H9 (cell line): ENCODE results near the gene AKR1C3. TPM values are rescaled to one million over a fixed set of nuclear protein-coding genes. Genes with fewer than 3 reads are reported as not detected.
A peak's percentile ranks its signal among the peaks of the same experiment; 100 is the strongest.

Source experiments
- DNase-seq: peaks from one replicate; pipeline ENCODE4 v3.0.0-alpha.2; 2017
- H2AFZ ChIP-seq: one replicate; pipeline ENCODE4 v1.6.1; 2013; ENCODE audit warnings: mild to moderate bottlenecking, low read length, control low read depth, moderate library complexity
- H2AK5ac ChIP-seq: 2 replicates; pipeline ENCODE4 v1.6.1; 2013; ENCODE audit warnings: low read length, control low read depth, mixed read lengths; ENCODE audit not compliant: insufficient read length
- H2BK120ac ChIP-seq: one replicate; pipeline ENCODE4 v1.6.1; 2013; ENCODE audit warnings: low read depth, mild to moderate bottlenecking, low read length, control low read depth, inconsistent platforms; ENCODE audit not compliant: poor library complexity, severe bottlenecking
- H2BK12ac ChIP-seq: 2 replicates; pipeline ENCODE4 v1.6.1; 2013; ENCODE audit warnings: low read length, control low read depth, mixed read lengths, low read depth; ENCODE audit not compliant: insufficient read length
- H2BK15ac ChIP-seq: 2 replicates; pipeline ENCODE4 v1.6.1; 2013; ENCODE audit warnings: low read depth, low read length, control low read depth
- H2BK20ac ChIP-seq: one replicate; pipeline ENCODE4 v1.6.1; 2013; ENCODE audit warnings: low read depth, mild to moderate bottlenecking, low read length, control low read depth, inconsistent platforms; ENCODE audit not compliant: poor library complexity, severe bottlenecking
- H2BK5ac ChIP-seq: 2 replicates; pipeline ENCODE4 v1.6.1; 2013; ENCODE audit warnings: low read length, control low read depth, mixed read lengths; ENCODE audit not compliant: insufficient read length
- H3K14ac ChIP-seq: 2 replicates; pipeline ENCODE4 v1.6.1; 2013; ENCODE audit warnings: low read length, control low read depth; ENCODE audit not compliant: insufficient read depth
- H3K18ac ChIP-seq: 2 replicates; pipeline ENCODE4 v1.6.1; 2013; ENCODE audit warnings: low read depth, mild to moderate bottlenecking, mixed read lengths, low read length, control low read depth; ENCODE audit not compliant: insufficient read length
- H3K23ac ChIP-seq: 2 replicates; pipeline ENCODE4 v1.6.1; 2013; ENCODE audit warnings: low read length, control low read depth, mixed read lengths, low read depth; ENCODE audit not compliant: insufficient read length
- H3K23me2 ChIP-seq: 2 replicates; pipeline ENCODE4 v1.6.1; 2013; ENCODE audit warnings: low read depth, mild to moderate bottlenecking, mixed read lengths, low read length, control low read depth; ENCODE audit not compliant: insufficient read length, poor library complexity, severe bottlenecking
- H3K27ac ChIP-seq: 2 replicates; pipeline ENCODE4 v1.5.1; 2013; ENCODE audit warnings: low read length, control low read depth, mixed read lengths, low read depth; ENCODE audit not compliant: insufficient read length
- H3K27me3 ChIP-seq: 2 replicates; pipeline ENCODE4 v1.6.1; 2013; ENCODE audit warnings: low read length, control low read depth, inconsistent platforms; ENCODE audit not compliant: insufficient read depth
- H3K4ac ChIP-seq: 2 replicates; pipeline ENCODE4 v1.6.1; 2013; ENCODE audit warnings: low read depth, mild to moderate bottlenecking, control low read depth, inconsistent platforms, low read length, moderate library complexity
- H3K4me1 ChIP-seq: 2 replicates; pipeline ENCODE4 v1.6.1; 2013; ENCODE audit warnings: low read length, control low read depth, inconsistent platforms; ENCODE audit not compliant: insufficient read depth
- H3K4me2 ChIP-seq: 2 replicates; pipeline ENCODE4 v1.6.1; 2013; ENCODE audit warnings: low read length, control low read depth, mixed read lengths; ENCODE audit not compliant: insufficient read length, insufficient read depth
- H3K56ac ChIP-seq: 2 replicates; pipeline ENCODE4 v1.6.1; 2013; ENCODE audit warnings: low read depth, mild to moderate bottlenecking, mixed read lengths, low read length, control low read depth; ENCODE audit not compliant: insufficient read length
- H3K79me1 ChIP-seq: 2 replicates; pipeline ENCODE4 v1.6.1; 2013; ENCODE audit warnings: low read depth, mild to moderate bottlenecking, moderate library complexity, low read length, control low read depth, inconsistent platforms; ENCODE audit not compliant: insufficient read depth, poor library complexity, severe bottlenecking
- H3K79me2 ChIP-seq: 2 replicates; pipeline ENCODE4 v1.6.1; 2013; ENCODE audit warnings: low read length, control low read depth, inconsistent platforms; ENCODE audit not compliant: insufficient read depth
- H3K9ac ChIP-seq: 2 replicates; pipeline ENCODE4 v1.6.1; 2013; ENCODE audit warnings: low read length, control low read depth, mixed read lengths; ENCODE audit not compliant: insufficient read length; ENCODE audit errors: extremely low read depth
- H3K9me3 ChIP-seq: one replicate; pipeline ENCODE4 v1.6.1; 2013; ENCODE audit warnings: low read depth, low read length, inconsistent platforms; ENCODE audit not compliant: control insufficient read depth
- H3T11ph ChIP-seq: one replicate; pipeline ENCODE4 v1.6.1; 2013; ENCODE audit warnings: mild to moderate bottlenecking, low read length, control low read depth, inconsistent platforms
- H4K20me1 ChIP-seq: one replicate; pipeline ENCODE4 v1.6.1; 2013; ENCODE audit not compliant: control insufficient read depth, insufficient read length, insufficient read depth
- H4K5ac ChIP-seq: 2 replicates; pipeline ENCODE4 v1.6.1; 2013; ENCODE audit warnings: low read depth, mild to moderate bottlenecking, mixed read lengths, low read length, control low read depth; ENCODE audit not compliant: insufficient read length
- H4K8ac ChIP-seq: replicated peaks from 2 replicates; pipeline ENCODE4 v1.6.1; 2013; ENCODE audit warnings: low read length, control low read depth, mixed read lengths, low read depth; ENCODE audit not compliant: insufficient read length
- H4K91ac ChIP-seq: 2 replicates; pipeline ENCODE4 v1.6.1; 2013; ENCODE audit warnings: low read depth, mild to moderate bottlenecking, moderate library complexity, mixed read lengths, low read length, control low read depth; ENCODE audit not compliant: insufficient read length
- H3K27ac Mint-ChIP-seq, 3 experiments: 2 replicates in 2 of 3; 3 replicates in 1 of 3; pipeline ENCODE4 v1.8.0; 2020 to 2021; ENCODE audit warnings: mixed read lengths in 3 of 3, mild to moderate bottlenecking in 1 of 3, moderate library complexity in 1 of 3
- H3K27me3 Mint-ChIP-seq: 2 replicates; pipeline ENCODE4 v1.8.0; 2021; ENCODE audit warnings: low read depth, mild to moderate bottlenecking, moderate library complexity, mixed read lengths
- H3K36me3 Mint-ChIP-seq, 3 experiments: 2 replicates in 2 of 3; 3 replicates in 1 of 3; pipeline ENCODE4 v1.8.0; 2020 to 2021; ENCODE audit warnings: low read depth in 3 of 3, mixed read lengths in 3 of 3; ENCODE audit not compliant: insufficient read depth in 1 of 3
- H3K4me1 Mint-ChIP-seq, 2 experiments: 2 replicates each; pipeline ENCODE4 v1.8.0; 2020; ENCODE audit warnings: mixed read lengths in 2 of 2
- H3K4me3 Mint-ChIP-seq, 2 experiments: 2 replicates in 1 of 2; 3 replicates in 1 of 2; pipeline ENCODE4 v1.8.0; 2020 to 2021; ENCODE audit warnings: mild to moderate bottlenecking in 2 of 2, mixed read lengths in 2 of 2, moderate library complexity in 1 of 2
- H3K9me3 Mint-ChIP-seq, 2 experiments: 2 replicates in 1 of 2; 3 replicates in 1 of 2; pipeline ENCODE4 v1.8.0; 2020; ENCODE audit warnings: mild to moderate bottlenecking in 2 of 2, mixed read lengths in 2 of 2, moderate library complexity in 1 of 2
- WGBS: extraction: QIAGEN DNeasy Blood & Tissue Kit; methylation state at CpG from one replicate; pipeline ENCODE4 v1.1.7; 2013; ENCODE audit warnings: missing lambda C conversion rate, low lambda C conversion rate, mixed read lengths; ENCODE audit not compliant: insufficient read length; ENCODE audit errors: extremely low coverage; 5-methylcytosine and 5-hydroxymethylcytosine counted together
- total RNA-seq: library from RNA; stranded (reverse); gene quantifications from 2 replicates; pipeline ENCODE4 v1.2.1, GENCODE V29; 2021
- TF ChIP-seq, protein P1 (sequence below): fragments of 200-600 bp; sonication (generic); conservative IDR thresholded peaks from 3 replicates; pipeline ENCODE4 v1.8.0; 2021; ENCODE audit warnings: antibody characterized with exemption, mild to moderate bottlenecking

The AKR1C3 gene
- total RNA-seq, 1 experiment from 2014 or later, result 2.1 TPM

DNA sequence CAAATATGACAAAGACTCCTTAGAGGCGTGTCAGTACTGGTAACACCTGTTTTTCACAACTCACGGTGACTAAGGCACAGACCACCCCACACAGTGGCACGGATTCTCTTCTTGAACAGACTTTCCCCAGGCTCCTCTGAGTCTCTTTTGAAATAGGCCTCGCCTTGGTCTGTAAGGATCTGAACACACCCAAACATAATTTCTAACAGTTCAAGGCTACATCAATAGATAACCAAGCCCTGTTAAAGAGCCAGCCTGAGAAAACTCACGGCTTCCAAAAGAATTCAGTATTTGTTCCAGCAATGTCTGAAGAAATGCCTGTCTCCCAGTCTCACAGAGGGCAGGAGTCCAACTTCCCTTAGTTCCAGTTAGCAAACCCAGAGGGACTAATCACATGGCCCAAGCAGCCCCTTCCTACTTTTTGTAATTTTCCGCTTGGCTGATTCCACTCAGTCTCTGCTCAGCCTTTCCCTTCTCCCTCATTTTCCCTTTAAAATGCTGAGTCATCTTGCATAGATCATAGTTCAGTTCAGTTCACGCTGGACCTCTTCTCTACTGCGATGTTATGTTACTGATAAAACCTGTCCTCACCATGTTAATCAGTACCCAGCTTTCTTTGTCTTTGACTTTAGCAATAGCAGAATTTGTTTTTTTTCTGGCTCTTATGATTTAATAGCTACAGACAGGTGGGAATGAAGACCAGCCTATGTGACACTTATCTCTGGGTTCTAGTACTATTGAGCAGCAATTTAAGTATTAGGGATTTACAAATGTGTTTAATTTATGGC lies 22.6 kb upstream of the AKR1C3 start:
- Histone ChIP-seq H3K23me2 (no peaks in the 10 kb centered on the region), H2AK5ac (no peak overlapping the region), H4K5ac (no peak overlapping the region), H2BK15ac (no peak overlapping the region), H3K9me3 (no peaks in the 10 kb centered on the region), H4K8ac (no peak overlapping the region), H2BK20ac (no peak overlapping the region), H3K4me1 (peaks cover 3% of the 10 kb centered on the region; the same call in 1 of the 2 replicates), H4K91ac (no peak overlapping the region), H3K14ac (no peak overlapping the region), H3K18ac (no peak overlapping the region), H3K79me2 (no peaks in the 10 kb centered on the region), H3T11ph (no peak overlapping the region), H3K79me1 (no peaks in the 10 kb centered on the region), H3K56ac (no peak overlapping the region), H2BK12ac (no peak overlapping the region), H2AFZ (no peak overlapping the region), H3K4ac (no peak overlapping the region), H3K9ac (no peak overlapping the region), H3K27me3 (no peaks in the 10 kb centered on the region), H4K20me1 (no peaks in the 10 kb centered on the region), H3K23ac (no peak overlapping the region), H2BK5ac (no peak overlapping the region), H3K4me2 (no peak overlapping the region), H2BK120ac (no peak overlapping the region), H3K27ac (no peak overlapping the region)
- peaks cover 12 to 14% of the 10 kb centered on the region in 2 experiments for H3K4me1 Mint-ChIP-seq
- peaks cover 36 to 55% of the 10 kb centered on the region in 2 experiments for H3K9me3 Mint-ChIP-seq
- no CpG with 5 or more reads among the region's 8 CpGs for WGBS
- no peak overlapping the region for H3K4me3 Mint-ChIP-seq
- H3K27ac Mint-ChIP-seq, result peak overlapping the region in 1 of 3 experiments; percentile 66; a peak in 3 of 7 replicates
- no peaks in the 10 kb centered on the region; the same call in 1 of the 2 replicates for H3K27me3 Mint-ChIP-seq
- DNase-seq, result peak; percentile 39
- peaks cover 11 to 18% (median 16%) of the 10 kb centered on the region in 3 experiments; a peak in 6 of 7 replicates for H3K36me3 Mint-ChIP-seq
- TF ChIP-seq, protein P1, sequence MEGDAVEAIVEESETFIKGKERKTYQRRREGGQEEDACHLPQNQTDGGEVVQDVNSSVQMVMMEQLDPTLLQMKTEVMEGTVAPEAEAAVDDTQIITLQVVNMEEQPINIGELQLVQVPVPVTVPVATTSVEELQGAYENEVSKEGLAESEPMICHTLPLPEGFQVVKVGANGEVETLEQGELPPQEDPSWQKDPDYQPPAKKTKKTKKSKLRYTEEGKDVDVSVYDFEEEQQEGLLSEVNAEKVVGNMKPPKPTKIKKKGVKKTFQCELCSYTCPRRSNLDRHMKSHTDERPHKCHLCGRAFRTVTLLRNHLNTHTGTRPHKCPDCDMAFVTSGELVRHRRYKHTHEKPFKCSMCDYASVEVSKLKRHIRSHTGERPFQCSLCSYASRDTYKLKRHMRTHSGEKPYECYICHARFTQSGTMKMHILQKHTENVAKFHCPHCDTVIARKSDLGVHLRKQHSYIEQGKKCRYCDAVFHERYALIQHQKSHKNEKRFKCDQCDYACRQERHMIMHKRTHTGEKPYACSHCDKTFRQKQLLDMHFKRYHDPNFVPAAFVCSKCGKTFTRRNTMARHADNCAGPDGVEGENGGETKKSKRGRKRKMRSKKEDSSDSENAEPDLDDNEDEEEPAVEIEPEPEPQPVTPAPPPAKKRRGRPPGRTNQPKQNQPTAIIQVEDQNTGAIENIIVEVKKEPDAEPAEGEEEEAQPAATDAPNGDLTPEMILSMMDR, result no peak
